PC-9 (cell line): ENCODE data around the gene ZNF668.
A peak's percentile ranks its signal among the peaks of the same experiment; 100 is the strongest.

Experiments
- CTCF ChIP-seq: fragments of 200-600 bp; sonication (generic); conservative IDR thresholded peaks from 2 replicates; pipeline ENCODE4 v1.6.1; 2017; ENCODE audit warnings: mixed run types, antibody characterized with exemption, mild to moderate bottlenecking, moderate library complexity
- EZH2 ChIP-seq: fragments of 200-600 bp; sonication (generic); IDR thresholded peaks from 2 replicates; pipeline ENCODE4 v1.8.0; 2017; ENCODE audit warnings: antibody characterized with exemption, low read depth

GRCh38 chr16:31105677-31106213, 31.7 kb upstream of the ZNF668 start:
- TF ChIP-seq EZH2 (no peak), CTCF (peak; percentile 87)
